Hepatocyte (in vitro differentiated cells): ENCODE results near the gene PTPRU.

Source experiments
- EZH2 ChIP-seq: fragments of 200-600 bp; sonication (generic); IDR thresholded peaks from 2 replicates; pipeline ENCODE4 v1.6.1; 2016; ENCODE audit warnings: antibody characterized with exemption, mild to moderate bottlenecking, borderline replicate concordance
- EZH2phosphoT487 ChIP-seq: fragments of 200-600 bp; sonication (generic); IDR thresholded peaks from one replicate; pipeline ENCODE4 v1.6.1; 2018; ENCODE audit warnings: antibody characterized with exemption, mild to moderate bottlenecking, low read depth, moderate library complexity; ENCODE audit not compliant: unreplicated experiment, severe bottlenecking
- TF ChIP-seq, protein P1 (sequence below): fragments of 200-600 bp; sonication (generic); IDR thresholded peaks from 2 replicates; pipeline ENCODE4 v1.5.1; 2016; ENCODE audit warnings: antibody characterized with exemption, mild to moderate bottlenecking; ENCODE audit not compliant: poor library complexity

DNA sequence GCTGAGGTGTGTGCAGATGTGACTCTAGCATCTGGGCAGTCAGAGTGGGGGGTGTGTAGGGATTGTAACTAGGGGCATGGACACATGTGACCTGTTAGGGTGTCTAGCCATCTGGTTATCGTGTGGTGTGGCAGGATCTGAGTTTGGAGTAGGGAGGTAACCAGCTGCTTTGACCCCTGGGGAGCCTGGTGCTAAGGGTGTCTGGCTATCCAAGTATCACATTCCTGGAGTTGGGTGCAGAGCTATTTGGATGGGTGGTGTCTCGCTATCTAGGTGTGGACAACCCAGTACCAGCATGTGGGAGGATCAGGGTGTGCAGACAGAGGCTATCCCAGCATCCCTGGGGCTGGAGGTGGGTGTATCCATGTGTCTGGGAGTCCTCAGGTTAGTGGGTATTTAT lies 4.7 kb downstream of the PTPRU start:
- TF ChIP-seq, protein P1, sequence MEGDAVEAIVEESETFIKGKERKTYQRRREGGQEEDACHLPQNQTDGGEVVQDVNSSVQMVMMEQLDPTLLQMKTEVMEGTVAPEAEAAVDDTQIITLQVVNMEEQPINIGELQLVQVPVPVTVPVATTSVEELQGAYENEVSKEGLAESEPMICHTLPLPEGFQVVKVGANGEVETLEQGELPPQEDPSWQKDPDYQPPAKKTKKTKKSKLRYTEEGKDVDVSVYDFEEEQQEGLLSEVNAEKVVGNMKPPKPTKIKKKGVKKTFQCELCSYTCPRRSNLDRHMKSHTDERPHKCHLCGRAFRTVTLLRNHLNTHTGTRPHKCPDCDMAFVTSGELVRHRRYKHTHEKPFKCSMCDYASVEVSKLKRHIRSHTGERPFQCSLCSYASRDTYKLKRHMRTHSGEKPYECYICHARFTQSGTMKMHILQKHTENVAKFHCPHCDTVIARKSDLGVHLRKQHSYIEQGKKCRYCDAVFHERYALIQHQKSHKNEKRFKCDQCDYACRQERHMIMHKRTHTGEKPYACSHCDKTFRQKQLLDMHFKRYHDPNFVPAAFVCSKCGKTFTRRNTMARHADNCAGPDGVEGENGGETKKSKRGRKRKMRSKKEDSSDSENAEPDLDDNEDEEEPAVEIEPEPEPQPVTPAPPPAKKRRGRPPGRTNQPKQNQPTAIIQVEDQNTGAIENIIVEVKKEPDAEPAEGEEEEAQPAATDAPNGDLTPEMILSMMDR: no peak
- TF ChIP-seq EZH2: no peak
- TF ChIP-seq EZH2phosphoT487: no peak
